ENCODE measurements around the gene BROX.
"Not testable (repeated sequence)": the region's sequence is repeated elsewhere in the genome, so short reads cannot be mapped to it uniquely, and the experiment has no call there.

BROX gene

GRCh38 chr1:222712253-222713090 lies at the start of gene BROX, which contains the start of gene AIDA:
TSS of gene BROX (plus strand) at chr1:222712564. CDS start at chr1:222715700, 3,136 bp downstream.
TSS of gene AIDA (minus strand) at chr1:222712491. CDS start at chr1:222712317, 174 bp downstream.
- peaks cover 19% of the 10 kb centered on the region for H3K4me1 ChIP-seq (ENCODE audit: insufficient read depth, low read length)
- H3K27me3 ChIP-seq (ENCODE audit: control insufficient read depth in 1 of 2, insufficient read depth in 2 of 2, low read length in 2 of 2), result no peaks in the 10 kb centered on the region
- no peaks in the 10 kb centered on the region for H3K9me3 ChIP-seq (ENCODE audit: low read length)
- H3K9ac ChIP-seq (ENCODE audit: low read length), result peak within 1 kb of the TSS; percentile 98
- H3K4me3 ChIP-seq (ENCODE audit: low read depth in 1 of 2, low read length in 2 of 2), result peak within 1 kb of the TSS; percentile 99 to 100
- H3K27ac ChIP-seq (ENCODE audit: low read depth, low read length), result peak within 1 kb of the TSS; percentile 100
- peaks cover 12% of the 10 kb centered on the region for H3K36me3 ChIP-seq (ENCODE audit: insufficient read depth, low read length)

- no peaks in the 10 kb centered on the region for H3K27me3 ChIP-seq (ENCODE audit: control insufficient read depth in 1 of 2, insufficient read depth in 2 of 2, low read length in 2 of 2)
- H3K4me3 ChIP-seq (ENCODE audit: low read depth in 1 of 2, low read length in 2 of 2), result no peak overlapping the region
- H3K9me3 ChIP-seq (ENCODE audit: low read length), result no peaks in the 10 kb centered on the region
- no peak overlapping the region for H3K9ac ChIP-seq (ENCODE audit: low read length)
- no peaks in the 10 kb centered on the region for H3K4me1 ChIP-seq (ENCODE audit: insufficient read depth, low read length)
- peaks cover 77% of the 10 kb centered on the region for H3K36me3 ChIP-seq (ENCODE audit: insufficient read depth, low read length)
- H3K27ac ChIP-seq (ENCODE audit: low read depth, low read length), result no peak overlapping the region
Observed at GRCh38 chr1:222663431-222663934, 48.9 kb upstream of the BROX start.

- peaks cover 53% of the 10 kb centered on the region for H3K36me3 ChIP-seq (ENCODE audit: insufficient read depth, low read length)
- no peak overlapping the region for H3K27ac ChIP-seq (ENCODE audit: low read depth, low read length)
- H3K27me3 ChIP-seq (ENCODE audit: control insufficient read depth in 1 of 2, insufficient read depth in 2 of 2, low read length in 2 of 2), result no peaks in the 10 kb centered on the region
- no peaks in the 10 kb centered on the region for H3K4me1 ChIP-seq (ENCODE audit: insufficient read depth, low read length)
- H3K4me3 ChIP-seq (ENCODE audit: low read depth in 1 of 2, low read length in 2 of 2), result no peak overlapping the region
- no peaks in the 10 kb centered on the region for H3K9me3 ChIP-seq (ENCODE audit: low read length)
- no peak overlapping the region for H3K9ac ChIP-seq (ENCODE audit: low read length)
Observed at GRCh38 chr1:222665964-222666363, 46.4 kb upstream of the BROX start.

- H3K27me3 ChIP-seq (ENCODE audit: control insufficient read depth in 1 of 2, insufficient read depth in 2 of 2, low read length in 2 of 2); H3K9ac ChIP-seq (ENCODE audit: low read length); H3K4me3 ChIP-seq (ENCODE audit: low read depth in 1 of 2, low read length in 2 of 2); H3K9me3 ChIP-seq (ENCODE audit: low read length); H3K4me1 ChIP-seq (ENCODE audit: insufficient read depth, low read length); H3K27ac ChIP-seq (ENCODE audit: low read depth, low read length): not testable (repeated sequence)
- peaks cover 47% of the 10 kb centered on the region for H3K36me3 ChIP-seq (ENCODE audit: insufficient read depth, low read length)
Observed at GRCh38 chr1:222668184-222668583, 44.2 kb upstream of the BROX start.

- not testable (repeated sequence) for H3K27ac ChIP-seq (ENCODE audit: low read depth, low read length); H3K4me3 ChIP-seq (ENCODE audit: low read depth in 1 of 2, low read length in 2 of 2); H3K9me3 ChIP-seq (ENCODE audit: low read length); H3K27me3 ChIP-seq (ENCODE audit: control insufficient read depth in 1 of 2, insufficient read depth in 2 of 2, low read length in 2 of 2); H3K9ac ChIP-seq (ENCODE audit: low read length); H3K4me1 ChIP-seq (ENCODE audit: insufficient read depth, low read length)
- peaks cover 37% of the 10 kb centered on the region for H3K36me3 ChIP-seq (ENCODE audit: insufficient read depth, low read length)
Observed at GRCh38 chr1:222669107-222669506, 43.3 kb upstream of the BROX start.

GRCh38 chr1:222670110-222670509 lies 42.3 kb upstream of the BROX start:
- Histone ChIP-seq H3K27me3 (ENCODE audit: control insufficient read depth in 1 of 2, insufficient read depth in 2 of 2, low read length in 2 of 2) (no peaks in the 10 kb centered on the region), H3K27ac (ENCODE audit: low read depth, low read length) (no peak overlapping the region), H3K36me3 (ENCODE audit: insufficient read depth, low read length) (peaks cover 34% of the 10 kb centered on the region), H3K4me1 (ENCODE audit: insufficient read depth, low read length) (no peaks in the 10 kb centered on the region), H3K9me3 (ENCODE audit: low read length) (no peaks in the 10 kb centered on the region), H3K9ac (ENCODE audit: low read length) (no peak overlapping the region), H3K4me3 (ENCODE audit: low read depth in 1 of 2, low read length in 2 of 2) (no peak overlapping the region)

GRCh38 chr1:222680080-222680479 lies 32.3 kb upstream of the BROX start:
- Histone ChIP-seq H3K4me1 (ENCODE audit: insufficient read depth, low read length) (no peaks in the 10 kb centered on the region), H3K27me3 (ENCODE audit: control insufficient read depth in 1 of 2, insufficient read depth in 2 of 2, low read length in 2 of 2) (no peaks in the 10 kb centered on the region), H3K27ac (ENCODE audit: low read depth, low read length) (no peak overlapping the region), H3K9ac (ENCODE audit: low read length) (no peak overlapping the region), H3K9me3 (ENCODE audit: low read length) (no peaks in the 10 kb centered on the region), H3K36me3 (ENCODE audit: insufficient read depth, low read length) (peaks cover 10% of the 10 kb centered on the region), H3K4me3 (ENCODE audit: low read depth in 1 of 2, low read length in 2 of 2) (no peak overlapping the region)

GRCh38 chr1:222691016-222691415 lies 21.3 kb upstream of the BROX start:
- no peak overlapping the region for H3K9ac ChIP-seq (ENCODE audit: low read length)
- H3K4me3 ChIP-seq (ENCODE audit: low read depth in 1 of 2, low read length in 2 of 2), result no peak overlapping the region
- peaks cover 12% of the 10 kb centered on the region for H3K36me3 ChIP-seq (ENCODE audit: insufficient read depth, low read length)
- no peaks in the 10 kb centered on the region for H3K4me1 ChIP-seq (ENCODE audit: insufficient read depth, low read length)
- H3K9me3 ChIP-seq (ENCODE audit: low read length), result no peaks in the 10 kb centered on the region
- H3K27ac ChIP-seq (ENCODE audit: low read depth, low read length), result no peak overlapping the region
- no peaks in the 10 kb centered on the region for H3K27me3 ChIP-seq (ENCODE audit: control insufficient read depth in 1 of 2, insufficient read depth in 2 of 2, low read length in 2 of 2)

GRCh38 chr1:222694927-222695326 lies 17.4 kb upstream of the BROX start:
- H3K4me1 ChIP-seq (ENCODE audit: insufficient read depth, low read length), result no peaks in the 10 kb centered on the region
- no peaks in the 10 kb centered on the region for H3K27me3 ChIP-seq (ENCODE audit: control insufficient read depth in 1 of 2, insufficient read depth in 2 of 2, low read length in 2 of 2)
- no peak overlapping the region for H3K9ac ChIP-seq (ENCODE audit: low read length)
- H3K36me3 ChIP-seq (ENCODE audit: insufficient read depth, low read length), result peaks cover 5% of the 10 kb centered on the region
- H3K27ac ChIP-seq (ENCODE audit: low read depth, low read length), result no peak overlapping the region
- H3K4me3 ChIP-seq (ENCODE audit: low read depth in 1 of 2, low read length in 2 of 2), result no peak overlapping the region
- H3K9me3 ChIP-seq (ENCODE audit: low read length), result no peaks in the 10 kb centered on the region

GRCh38 chr1:222696741-222697140 lies 15.6 kb upstream of the BROX start:
- Histone ChIP-seq H3K36me3 (ENCODE audit: insufficient read depth, low read length) (peaks cover 5% of the 10 kb centered on the region), H3K4me3 (ENCODE audit: low read depth in 1 of 2, low read length in 2 of 2) (no peak overlapping the region), H3K9me3 (ENCODE audit: low read length) (no peaks in the 10 kb centered on the region), H3K4me1 (ENCODE audit: insufficient read depth, low read length) (no peaks in the 10 kb centered on the region), H3K27me3 (ENCODE audit: control insufficient read depth in 1 of 2, insufficient read depth in 2 of 2, low read length in 2 of 2) (no peaks in the 10 kb centered on the region), H3K9ac (ENCODE audit: low read length) (no peak overlapping the region), H3K27ac (ENCODE audit: low read depth, low read length) (no peak overlapping the region)

- Histone ChIP-seq H3K36me3 (ENCODE audit: insufficient read depth, low read length) (peaks cover 7% of the 10 kb centered on the region), H3K27me3 (ENCODE audit: control insufficient read depth in 1 of 2, insufficient read depth in 2 of 2, low read length in 2 of 2) (no peaks in the 10 kb centered on the region), H3K9ac (ENCODE audit: low read length) (no peak overlapping the region), H3K4me1 (ENCODE audit: insufficient read depth, low read length) (no peaks in the 10 kb centered on the region), H3K9me3 (ENCODE audit: low read length) (no peaks in the 10 kb centered on the region), H3K4me3 (ENCODE audit: low read depth in 1 of 2, low read length in 2 of 2) (no peak overlapping the region), H3K27ac (ENCODE audit: low read depth, low read length) (no peak overlapping the region)
Observed at GRCh38 chr1:222697203-222697602, 15.2 kb upstream of the BROX start.

- H3K27me3 ChIP-seq (ENCODE audit: control insufficient read depth in 1 of 2, insufficient read depth in 2 of 2, low read length in 2 of 2), result no peaks in the 10 kb centered on the region
- no peaks in the 10 kb centered on the region for H3K9me3 ChIP-seq (ENCODE audit: low read length)
- peaks cover 12% of the 10 kb centered on the region for H3K36me3 ChIP-seq (ENCODE audit: insufficient read depth, low read length)
- H3K4me1 ChIP-seq (ENCODE audit: insufficient read depth, low read length), result no peaks in the 10 kb centered on the region
- H3K9ac ChIP-seq (ENCODE audit: low read length), result no peak overlapping the region
- no peak overlapping the region for H3K27ac ChIP-seq (ENCODE audit: low read depth, low read length)
- H3K4me3 ChIP-seq (ENCODE audit: low read depth in 1 of 2, low read length in 2 of 2), result no peak overlapping the region
Observed at GRCh38 chr1:222697826-222698225, 14.5 kb upstream of the BROX start.

Measured in muscle layer of colon (tissue), 2 donors.